Esophagus muscularis mucosa (tissue), 4 donors: ENCODE results near the gene CXCL12. TPM values are rescaled to one million over a fixed set of nuclear protein-coding genes. Genes with fewer than 3 reads are reported as not detected.

Source experiments
- DNase-seq: peaks from one replicate; pipeline ENCODE4 v3.0.0-alpha.2; 2017; ENCODE audit errors: extremely low spot score
- H3K27ac ChIP-seq, 4 donors: fragments of 200-600 bp; sonication (generic); replicated peaks in 1 of 4; 1 replicate in 3 of 4; 2 replicates in 1 of 4; pipeline ENCODE4 v1.5.1; 2016 to 2019; ENCODE audit warnings: mild to moderate bottlenecking in 1 of 4
- H3K27me3 ChIP-seq, 4 donors: fragments of 200-600 bp; sonication (generic); one replicate each; pipeline versions ENCODE4 v1.5.1 to v1.6.0; 2016 to 2019
- H3K36me3 ChIP-seq, 4 donors: fragments of 200-600 bp; sonication (generic); one replicate each; pipeline ENCODE4 v1.5.1; 2016 to 2019
- H3K4me1 ChIP-seq, 4 donors: fragments of 200-600 bp; sonication (generic); one replicate each; pipeline ENCODE4 v1.5.1; 2016 to 2019
- H3K4me3 ChIP-seq, 4 donors: fragments of 200-600 bp; sonication (generic); 1 replicate in 2 of 4; 2 replicates in 2 of 4; pipeline ENCODE4 v1.5.1; 2016 to 2019; ENCODE audit warnings: mild to moderate bottlenecking in 4 of 4, moderate library complexity in 1 of 4
- H3K9me3 ChIP-seq, 4 donors: fragments of 200-600 bp; sonication (generic); 1 replicate in 3 of 4; 2 replicates in 1 of 4; pipeline ENCODE4 v1.5.1; 2016 to 2019
- CTCF ChIP-seq, 3 experiments: fragments of 200-600 bp in 2 of 3; fragments of 450-650 bp in 1 of 3; sonication (generic) in 2 of 3; IDR thresholded peaks; one replicate each; pipeline ENCODE4 v1.5.1; 2017 to 2019; ENCODE audit warnings: antibody characterized with exemption in 3 of 3, mild to moderate bottlenecking in 2 of 3, moderate library complexity in 1 of 3
- EP300 ChIP-seq: sonication (generic); formaldehyde crosslinking; IDR thresholded peaks from one replicate; pipeline ENCODE4 v1.6.1; 2017; ENCODE audit warnings: antibody characterized with exemption
- POLR2A ChIP-seq: fragments of 450-650 bp; IDR thresholded peaks from one replicate; pipeline ENCODE4 v1.6.1; 2017; ENCODE audit warnings: antibody characterized with exemption, moderate library complexity, mild to moderate bottlenecking, low read depth
- POLR2AphosphoS5 ChIP-seq, 2 donors: sonication (generic); formaldehyde crosslinking; IDR thresholded peaks; one replicate each; pipeline ENCODE4 v1.6.1; 2017; ENCODE audit warnings: antibody characterized with exemption in 2 of 2
- WGBS: methylation state at CpG from one replicate; pipeline ENCODE4 v1.1.5; 2018; 5-methylcytosine and 5-hydroxymethylcytosine counted together
- intact Hi-C: fragments of 100-400 bp; cut with DNase I; formaldehyde crosslinking; loops from one replicate; pipeline ENCODE4 v1.15.1; 2023
- total RNA-seq, 4 donors: library from RNA; depleted of rRNA; stranded (reverse); fragments of >200 nt; gene quantifications; one replicate each; pipeline versions ENCODE4 v1.1.0 to v1.2.1, GENCODE V29; 2016

The CXCL12 gene
- total RNA-seq, 4 donors from 2014 or later = 47.9 to 88.8 (median 51.8) TPM

GRCh38 chr10:44332465-44332864, 52.4 kb downstream of the CXCL12 start:
- intact Hi-C loops = no loop called here
- Histone ChIP-seq H3K27me3 (no peaks in the 10 kb centered on the region), H3K27ac (no peak overlapping the region), H3K9me3 (no peaks in the 10 kb centered on the region), H3K4me1 (peaks cover 0 to 4% (median 0%) of the 10 kb centered on the region in 4 donors), H3K36me3 (no peaks in the 10 kb centered on the region), H3K4me3 (no peak overlapping the region)
- TF ChIP-seq POLR2AphosphoS5 (IDR thresholded peaks at IDR 0.05) = no peak
- no peak for TF ChIP-seq EP300
- 64% methylated on average over 7 of the region's 7 CpGs for WGBS
- DNase-seq = no peak

- Histone ChIP-seq H3K27me3 (no peaks in the 10 kb centered on the region), H3K36me3 (no peaks in the 10 kb centered on the region), H3K4me3 (no peak overlapping the region), H3K9me3 (no peaks in the 10 kb centered on the region), H3K4me1 (peaks cover 0 to 14% (median 6%) of the 10 kb centered on the region in 4 donors), H3K27ac (no peak overlapping the region)
- no peak for DNase-seq
- intact Hi-C loops = no loop called here
- TF ChIP-seq POLR2A (no peak), POLR2AphosphoS5 (IDR thresholded peaks at IDR 0.05) (no peak), EP300 (no peak), CTCF (IDR thresholded peaks at IDR 0.05) (no peak)
Observed at GRCh38 chr10:44330431-44330830, 54.5 kb downstream of the CXCL12 start.

- WGBS = 97% methylated on average over 2 of the region's 2 CpGs
- DNase-seq = peak; percentile 91
- Histone ChIP-seq H3K27me3 (no peaks in the 10 kb centered on the region), H3K4me1 (peaks cover 0 to 10% (median 6%) of the 10 kb centered on the region in 4 donors), H3K9me3 (no peaks in the 10 kb centered on the region), H3K27ac (no peak overlapping the region), H3K4me3 (no peak overlapping the region), H3K36me3 (no peaks in the 10 kb centered on the region)
- intact Hi-C loops = no loop called here
- TF ChIP-seq EP300 (no peak), CTCF (IDR thresholded peaks at IDR 0.05) (no peak), POLR2A (no peak), POLR2AphosphoS5 (IDR thresholded peaks at IDR 0.05) (no peak)
Observed at GRCh38 chr10:44327461-44327860, 57.4 kb downstream of the CXCL12 start.
